Hepatic stellate cell (primary cell): Measurements from ENCODE around the gene GIMD1.
"Not testable (repeated sequence)": the region's sequence is repeated elsewhere in the genome, so short reads cannot be mapped to it uniquely, and the experiment has no call there.

Experiments
- DNase-seq: peaks from one replicate; pipeline ENCODE4 v3.0.0; 2011; ENCODE audit warnings: low spot score

GIMD1 gene

GRCh38 chr4:106368678-106369077 lies at the start of gene GIMD1:
Gene GIMD1 (minus strand): TSS chr4:106368778. CDS start chr4:106367435, 1,343 bp downstream.
- no peak for DNase-seq

DNA sequence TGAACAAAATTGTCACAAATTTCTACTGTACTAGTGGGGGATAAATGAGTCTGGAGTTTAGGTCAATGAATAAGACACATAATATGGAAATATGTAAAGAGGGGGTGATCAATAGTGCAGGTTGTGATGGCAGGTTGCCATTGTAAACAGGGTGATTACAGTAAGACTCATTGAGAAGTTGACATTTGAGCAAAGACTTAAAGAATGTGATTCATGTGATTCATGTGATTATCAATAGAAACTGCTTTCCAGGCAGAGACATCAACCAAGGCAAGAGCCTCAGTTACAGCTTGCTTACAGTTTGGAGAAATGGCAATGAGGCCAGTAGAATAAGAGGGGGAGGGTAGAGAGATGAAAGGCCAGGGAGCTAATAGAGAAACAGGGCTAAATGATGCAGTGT lies 45.8 kb upstream of the GIMD1 start:
- no peak for DNase-seq

DNA sequence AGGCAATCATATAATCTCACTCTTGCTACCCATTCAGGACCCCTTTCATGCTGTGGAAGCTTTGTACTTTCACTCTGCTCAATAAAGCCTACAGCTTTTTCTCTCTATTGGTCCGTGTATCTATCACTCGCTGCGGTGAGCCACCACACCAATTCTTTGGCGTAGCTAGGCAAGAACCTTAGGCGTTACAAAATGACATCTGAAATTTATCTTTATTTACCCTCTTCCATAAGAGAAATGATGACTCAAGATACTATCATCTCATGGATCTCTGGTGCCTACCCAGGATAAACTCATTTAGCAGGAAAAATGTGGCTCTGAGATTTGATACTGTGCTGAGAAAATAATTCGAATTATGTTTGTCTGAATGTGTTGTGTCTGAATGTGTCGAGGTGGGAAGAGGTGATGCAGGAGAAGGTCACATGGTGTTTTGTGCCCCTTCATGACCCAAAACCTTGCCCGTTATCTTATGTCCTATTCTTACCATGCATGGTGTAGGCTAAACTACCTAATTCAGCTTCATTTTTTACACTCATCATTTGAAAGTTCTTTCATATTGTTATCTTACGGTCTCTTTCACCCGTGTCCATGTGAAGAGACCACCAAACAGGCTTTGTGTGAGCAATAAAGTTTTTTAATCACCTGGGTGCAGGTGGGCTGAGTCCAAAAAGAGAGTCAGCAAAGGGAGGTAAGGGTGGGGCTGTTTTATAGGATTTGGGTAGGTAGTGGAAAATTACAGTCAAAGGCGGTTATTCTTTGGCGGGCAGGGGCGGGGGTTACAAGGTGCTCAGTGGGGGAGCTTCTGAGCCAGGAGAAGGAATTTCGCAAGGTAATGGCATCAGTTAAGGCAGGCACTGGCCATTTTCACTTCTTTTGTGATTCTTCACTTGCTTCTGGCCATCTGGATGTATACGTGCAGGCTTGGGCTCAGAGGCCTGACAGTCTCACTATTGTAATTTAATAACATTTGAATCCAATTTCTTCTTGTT lies 41.6 kb upstream of the GIMD1 start:
- no peak for DNase-seq

- DNase-seq, result not testable (repeated sequence)
Observed at GRCh38 chr4:106408004-106408403, 39.4 kb upstream of the GIMD1 start.

DNA sequence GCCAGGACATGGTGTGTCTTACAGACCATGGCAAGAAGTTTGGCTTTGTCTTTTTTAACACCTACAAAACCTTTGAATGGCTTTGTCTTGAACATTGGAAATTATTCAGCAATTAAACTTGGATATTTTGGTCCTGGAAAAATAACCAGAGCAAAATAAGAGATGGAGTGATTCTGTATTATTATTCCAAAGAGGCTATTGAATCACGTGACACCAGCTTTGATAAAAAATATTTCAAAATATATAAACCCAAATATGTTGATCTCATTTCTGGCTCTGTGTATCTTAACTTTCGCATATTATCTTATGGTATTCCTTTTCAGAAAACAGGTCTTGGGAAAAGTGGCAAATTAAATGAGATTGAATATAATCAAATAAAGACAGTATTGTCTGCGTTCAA lies 32.6 kb upstream of the GIMD1 start:
- DNase-seq, result no peak

DNA sequence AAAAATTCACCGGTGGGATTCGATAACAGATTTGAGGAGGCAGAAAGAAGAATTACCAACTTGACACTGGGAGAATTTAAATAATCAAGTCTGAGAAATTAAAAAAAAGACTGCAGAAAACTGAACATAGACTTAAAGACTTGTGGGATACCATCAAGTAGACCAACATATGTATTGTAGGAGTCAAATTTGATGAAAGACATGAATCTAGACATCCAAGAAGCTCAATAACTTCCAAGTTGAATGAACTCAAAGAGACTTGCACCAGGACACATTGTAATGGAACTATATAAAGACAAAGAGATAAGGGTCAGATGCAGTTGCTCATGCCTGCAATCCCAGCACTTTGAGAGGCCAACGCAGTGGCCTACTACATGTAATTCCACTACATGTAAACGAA lies 30.3 kb upstream of the GIMD1 start:
- DNase-seq, result not testable (repeated sequence)

GRCh38 chr4:106395582-106395981 lies 27.0 kb upstream of the GIMD1 start:
- DNase-seq, result no peak

DNA sequence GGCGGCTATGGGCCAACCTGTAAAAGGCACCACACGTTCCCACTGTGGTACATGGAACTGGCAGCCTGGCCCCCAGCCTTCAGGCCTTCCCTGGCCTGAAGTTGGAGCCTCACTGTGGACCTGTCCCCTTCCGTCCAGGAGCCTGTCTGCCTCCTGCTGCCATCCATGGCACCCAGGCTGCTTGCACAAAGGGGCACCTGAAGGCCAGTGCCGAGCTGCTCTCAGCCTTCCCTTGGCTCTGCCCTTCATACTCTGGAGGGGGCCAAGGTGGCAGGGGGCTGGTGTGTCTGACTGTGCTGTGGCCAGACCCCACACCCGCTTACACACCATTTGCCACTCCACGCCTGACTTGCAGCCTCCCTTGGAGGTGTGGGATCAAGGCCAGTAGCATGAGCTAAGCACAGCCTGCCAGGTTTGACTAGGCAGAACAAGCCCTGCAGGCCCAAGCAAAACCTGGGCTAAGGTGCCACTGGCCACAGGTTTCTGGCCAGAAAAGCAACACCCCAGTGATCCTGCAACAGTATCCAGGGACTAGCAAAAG lies 17.3 kb upstream of the GIMD1 start:
- DNase-seq, result no peak

DNA sequence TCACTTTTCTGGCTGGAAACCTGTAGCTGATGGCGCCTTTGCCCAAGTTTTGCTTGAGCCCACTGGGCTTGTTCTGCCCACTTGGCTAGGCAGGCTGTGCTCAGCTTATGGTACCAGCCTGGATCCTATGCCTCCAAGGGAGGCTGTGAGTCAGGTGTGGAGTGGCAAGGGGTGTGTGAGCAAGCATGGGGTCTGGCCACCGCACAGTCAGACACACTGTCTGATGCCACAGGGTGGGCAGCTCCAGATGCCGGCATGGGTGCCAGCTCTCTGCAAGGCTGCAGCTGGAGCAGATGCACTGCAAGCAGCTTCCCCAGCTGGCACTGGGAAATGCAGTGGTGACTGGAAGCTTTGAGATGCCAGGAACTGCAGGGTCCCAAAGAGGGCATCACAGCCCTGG lies 16.3 kb upstream of the GIMD1 start:
- DNase-seq, result no peak

GRCh38 chr4:106380179-106380578 lies 11.6 kb upstream of the GIMD1 start:
- DNase-seq, result no peak

GRCh38 chr4:106373026-106373425 lies 4.4 kb upstream of the GIMD1 start:
- DNase-seq, result no peak

DNA sequence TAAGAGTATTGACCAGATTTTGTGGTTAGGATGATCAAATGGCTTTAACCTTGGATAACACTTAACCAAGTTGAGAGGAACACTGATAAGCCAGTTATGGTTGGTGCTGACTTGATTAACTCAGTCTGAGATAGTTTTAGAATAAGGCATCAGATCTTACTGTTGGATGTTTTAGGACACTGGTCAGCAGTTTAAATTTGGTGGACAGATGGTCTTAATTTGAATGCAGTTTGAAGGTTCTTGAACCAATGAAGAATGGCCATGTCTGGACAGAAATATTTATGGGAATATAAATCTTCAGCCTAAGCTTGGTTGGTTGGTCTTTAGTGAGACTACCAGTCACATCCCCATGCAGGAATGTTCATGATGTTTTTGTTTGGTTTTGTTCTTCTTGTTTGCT lies 2.6 kb upstream of the GIMD1 start:
- DNase-seq, result no peak

DNA sequence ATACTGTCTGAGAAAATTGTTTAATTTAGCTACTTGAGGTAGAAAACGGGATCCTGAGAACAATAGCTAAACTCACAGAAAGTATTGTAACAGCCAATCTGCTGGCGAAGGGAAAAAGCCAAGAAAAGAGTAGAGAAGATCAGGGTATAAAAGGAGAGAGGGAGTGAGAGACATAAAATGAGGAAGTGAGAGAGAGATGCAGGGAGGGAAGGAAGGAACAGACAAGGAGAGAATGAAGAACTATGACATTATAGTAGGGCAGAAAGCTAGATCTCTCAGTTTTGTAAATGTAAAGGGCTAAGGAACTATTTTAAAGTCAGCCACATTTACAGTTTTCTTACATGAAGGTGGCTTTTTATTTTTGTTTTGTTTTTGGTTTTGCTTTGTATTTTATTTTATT lies 1.6 kb upstream of the GIMD1 start:
- DNase-seq, result no peak

GRCh38 chr4:106369456-106370060 lies 980 bp upstream of the GIMD1 start:
- DNase-seq, result peak; percentile 21

DNA sequence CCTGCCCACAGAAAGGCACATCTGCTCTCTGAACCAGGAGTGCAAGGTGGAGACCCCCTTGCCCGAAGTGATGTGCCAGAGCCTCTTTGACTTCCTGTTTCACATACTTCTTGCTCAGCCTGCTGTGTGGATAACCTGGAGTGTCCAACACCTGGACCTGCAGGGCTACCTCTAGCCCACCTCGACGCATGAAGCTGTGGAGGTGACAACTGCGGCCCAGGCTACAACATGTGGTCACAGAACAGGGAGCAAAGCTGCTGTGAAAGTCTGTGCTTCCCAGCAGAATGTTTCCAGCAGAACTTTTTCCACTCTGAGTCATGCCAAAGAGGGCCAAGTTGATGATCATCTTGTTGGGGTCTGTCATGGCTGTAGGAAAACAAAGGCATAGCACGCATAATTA lies 1.5 kb downstream of the GIMD1 start:
- DNase-seq, result no peak

DNA sequence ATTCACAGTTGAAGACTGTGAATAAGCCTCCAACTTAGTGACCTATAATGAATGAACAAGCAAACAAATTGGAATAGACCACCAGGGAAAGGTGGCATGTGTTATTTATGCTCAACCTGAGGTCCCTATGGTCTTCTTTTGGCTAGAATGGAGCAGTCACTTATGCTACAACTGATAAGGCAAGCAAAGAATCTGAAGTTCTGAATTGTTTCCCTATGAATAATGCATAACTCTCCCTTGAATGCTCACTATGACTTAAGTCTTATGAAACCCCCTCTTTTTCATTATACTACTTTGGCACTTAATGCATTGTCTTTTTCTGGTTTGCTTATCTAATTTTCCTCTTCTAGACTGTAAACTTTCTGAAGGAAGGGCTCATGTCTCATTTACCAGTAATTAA lies 2.6 kb downstream of the GIMD1 start:
- DNase-seq, result peak; percentile 2

DNA sequence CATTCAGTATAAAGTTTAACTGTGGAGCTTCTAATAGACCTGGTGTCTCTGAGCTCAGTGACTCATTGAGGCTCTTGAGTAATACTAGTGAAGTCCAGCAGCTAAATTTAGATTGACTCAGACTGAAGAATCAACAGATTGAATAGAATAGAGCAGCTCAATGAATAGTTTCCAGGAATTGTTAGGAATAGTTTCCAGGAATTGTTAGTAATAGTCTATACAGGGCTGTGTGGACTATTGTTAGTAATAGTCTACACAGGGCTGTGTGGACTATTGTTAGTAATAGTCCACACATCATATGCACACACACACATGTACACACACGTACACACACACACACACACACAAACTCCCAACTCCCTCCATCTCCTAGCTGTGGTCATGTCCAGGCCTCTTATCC lies 3.0 kb downstream of the GIMD1 start:
- DNase-seq, result peak; percentile 43

DNA sequence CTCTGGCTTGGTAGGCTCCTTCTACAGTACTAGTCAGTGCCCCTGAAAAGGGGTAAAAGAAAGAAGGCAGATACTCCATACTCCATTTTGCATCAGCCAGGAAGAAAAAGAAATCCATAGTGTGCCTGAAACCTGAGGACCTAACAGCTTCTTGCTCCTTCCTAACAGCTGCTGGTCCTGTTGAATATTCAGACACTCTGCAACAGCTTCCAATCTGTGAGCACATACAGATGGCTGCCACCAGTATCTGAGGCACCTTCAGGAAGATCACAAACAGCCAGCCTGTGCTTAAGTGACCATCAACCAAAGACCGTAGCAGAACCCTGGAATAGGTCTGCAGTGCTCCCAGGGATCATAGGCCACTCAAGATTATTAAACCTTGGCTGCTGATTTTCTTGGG lies 4.3 kb downstream of the GIMD1 start:
- DNase-seq, result no peak

DNA sequence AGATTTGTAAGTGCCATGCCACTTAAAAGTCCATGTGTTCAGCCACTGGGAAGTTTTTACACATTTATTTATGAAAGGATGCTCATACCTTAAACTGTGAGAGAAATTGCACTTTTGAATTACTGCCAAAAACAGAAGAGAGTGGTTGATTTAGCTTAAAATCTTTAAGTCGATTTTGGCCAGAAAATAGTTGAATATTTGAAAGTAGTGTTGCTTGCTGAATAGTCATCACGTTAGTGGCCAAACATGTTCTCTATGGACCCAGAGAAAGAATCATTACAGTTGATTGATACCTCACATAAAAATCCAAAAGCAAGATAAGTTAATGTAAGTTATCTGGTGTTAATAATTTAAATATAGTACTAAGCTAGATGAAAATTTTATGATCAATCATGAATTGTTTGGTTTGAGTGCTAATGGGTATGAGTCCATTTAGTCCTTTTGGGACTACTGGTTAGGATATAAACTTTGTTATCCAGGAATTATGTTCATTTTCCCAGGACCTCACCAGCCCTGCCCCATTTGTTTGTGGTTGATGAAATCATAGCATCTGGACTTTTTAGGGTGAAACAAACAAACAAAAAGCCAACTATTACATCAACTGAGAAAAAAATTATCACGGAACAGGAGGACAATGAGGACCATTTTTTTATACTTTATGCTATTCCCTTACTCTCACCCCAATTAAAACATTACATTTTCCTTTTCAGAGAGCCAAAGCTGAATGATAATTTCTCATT lies 6.3 kb downstream of the GIMD1 start:
- DNase-seq, result no peak

DNA sequence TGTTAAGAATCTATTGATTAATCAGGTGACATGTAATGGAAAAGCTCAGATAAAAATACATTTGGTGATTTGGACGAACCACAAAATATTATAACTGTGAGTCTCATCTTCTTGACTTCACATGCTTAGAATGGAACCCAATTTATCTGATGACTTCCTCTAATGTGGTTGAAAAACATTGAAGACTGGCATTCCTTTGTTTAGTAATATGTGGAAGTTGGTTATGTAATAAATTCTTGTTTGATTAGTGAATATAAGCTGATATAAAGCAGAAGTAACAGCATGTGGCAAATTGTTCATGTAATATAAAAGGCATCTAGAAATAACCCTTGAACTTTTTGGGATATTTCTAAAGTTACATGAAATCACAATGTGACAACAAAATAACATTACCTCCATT lies 9.7 kb downstream of the GIMD1 start:
- no peak for DNase-seq

DNA sequence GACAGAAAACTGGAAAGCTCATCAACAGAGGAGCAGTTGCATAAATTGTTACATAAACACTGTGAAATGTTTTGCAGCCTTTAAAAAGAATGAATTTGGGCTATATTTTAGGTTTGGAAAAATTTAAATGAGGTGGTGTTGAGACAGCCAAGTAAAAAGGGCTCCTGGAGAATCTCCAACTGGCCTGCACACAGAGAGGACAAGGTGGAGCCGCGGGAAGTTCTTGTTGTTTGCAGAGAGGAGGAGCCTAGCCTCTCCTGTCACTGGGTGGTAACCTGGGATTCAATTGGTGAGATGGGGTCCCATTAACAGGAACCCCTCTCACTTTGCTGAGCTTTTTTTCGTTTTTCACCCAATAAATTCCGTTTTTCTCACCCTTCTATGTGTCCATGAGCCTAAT lies 13.4 kb downstream of the GIMD1 start:
- no peak for DNase-seq

DNA sequence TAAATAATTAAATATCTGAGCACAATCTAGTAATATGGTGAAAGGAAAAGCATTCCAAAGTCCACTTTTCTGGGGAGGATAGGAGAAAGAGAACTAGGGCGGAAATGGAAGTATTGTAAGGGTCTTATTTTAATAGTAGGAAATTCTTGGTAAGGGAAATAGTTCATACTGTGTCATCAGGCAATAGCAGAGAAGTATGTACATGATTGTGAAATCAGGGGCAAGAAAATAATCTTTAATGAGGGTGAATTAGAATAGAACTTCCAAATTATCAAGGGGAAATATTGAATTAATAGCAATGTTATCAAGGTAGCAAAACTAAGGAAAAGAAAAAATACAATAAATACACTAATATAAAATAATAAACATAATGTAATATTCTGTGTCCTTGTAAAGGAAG lies 14.8 kb downstream of the GIMD1 start:
- DNase-seq, result no peak

GRCh38 chr4:106351016-106351415 lies 17.6 kb downstream of the GIMD1 start:
- no peak for DNase-seq
